Prostate gland (tissue), 2 donors: Measurements from ENCODE around the gene PWWP2B.

ENCODE experiments used
- POLR2A ChIP-seq: fragments of 450-650 bp; IDR thresholded peaks from one replicate; pipeline ENCODE4 v1.6.1; 2016; ENCODE audit warnings: antibody characterized with exemption, mild to moderate bottlenecking
- POLR2AphosphoS5 ChIP-seq: sonication (generic); formaldehyde crosslinking; IDR thresholded peaks from one replicate; pipeline ENCODE4 v1.6.1; 2017; ENCODE audit warnings: antibody characterized with exemption
- TF ChIP-seq, protein P1 (sequence below), 4 experiments: fragments of 200-600 bp in 2 of 4; fragments of 450-650 bp in 2 of 4; sonication (generic) in 2 of 4; IDR thresholded peaks; 1 replicate in 3 of 4; 2 replicates in 1 of 4; pipeline ENCODE4 v1.5.1; 2016 to 2019; ENCODE audit warnings: antibody characterized with exemption in 4 of 4, mild to moderate bottlenecking in 2 of 4, moderate library complexity in 2 of 4

DNA sequence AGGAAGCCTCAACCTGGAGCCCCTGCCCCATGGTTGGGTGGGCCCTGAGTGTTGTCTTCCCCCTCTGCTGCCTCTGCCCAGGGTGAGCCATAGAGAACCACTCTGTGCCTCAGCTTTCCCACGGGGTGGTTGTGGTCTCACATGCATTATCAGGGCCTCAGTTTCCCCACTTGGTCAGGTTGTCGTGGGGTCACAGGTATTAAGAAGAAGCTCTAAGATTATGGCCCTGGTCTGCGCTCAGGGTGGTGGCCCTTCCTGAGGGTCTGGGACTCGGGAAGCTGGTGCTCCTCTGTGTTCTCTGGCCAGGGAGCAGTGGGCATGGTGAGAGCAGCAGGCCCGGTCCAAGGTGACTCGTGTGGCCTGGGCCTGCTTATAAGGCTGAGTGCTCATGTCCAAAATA is 47.2 kb upstream of the PWWP2B start:
- TF ChIP-seq POLR2A, result no peak
- TF ChIP-seq, protein P1, sequence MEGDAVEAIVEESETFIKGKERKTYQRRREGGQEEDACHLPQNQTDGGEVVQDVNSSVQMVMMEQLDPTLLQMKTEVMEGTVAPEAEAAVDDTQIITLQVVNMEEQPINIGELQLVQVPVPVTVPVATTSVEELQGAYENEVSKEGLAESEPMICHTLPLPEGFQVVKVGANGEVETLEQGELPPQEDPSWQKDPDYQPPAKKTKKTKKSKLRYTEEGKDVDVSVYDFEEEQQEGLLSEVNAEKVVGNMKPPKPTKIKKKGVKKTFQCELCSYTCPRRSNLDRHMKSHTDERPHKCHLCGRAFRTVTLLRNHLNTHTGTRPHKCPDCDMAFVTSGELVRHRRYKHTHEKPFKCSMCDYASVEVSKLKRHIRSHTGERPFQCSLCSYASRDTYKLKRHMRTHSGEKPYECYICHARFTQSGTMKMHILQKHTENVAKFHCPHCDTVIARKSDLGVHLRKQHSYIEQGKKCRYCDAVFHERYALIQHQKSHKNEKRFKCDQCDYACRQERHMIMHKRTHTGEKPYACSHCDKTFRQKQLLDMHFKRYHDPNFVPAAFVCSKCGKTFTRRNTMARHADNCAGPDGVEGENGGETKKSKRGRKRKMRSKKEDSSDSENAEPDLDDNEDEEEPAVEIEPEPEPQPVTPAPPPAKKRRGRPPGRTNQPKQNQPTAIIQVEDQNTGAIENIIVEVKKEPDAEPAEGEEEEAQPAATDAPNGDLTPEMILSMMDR (IDR thresholded peaks at IDR 0.05), result no peak
- TF ChIP-seq POLR2AphosphoS5, result no peak
